Measurements from ENCODE around the gene LAMB2.

The LAMB2 gene

DNA sequence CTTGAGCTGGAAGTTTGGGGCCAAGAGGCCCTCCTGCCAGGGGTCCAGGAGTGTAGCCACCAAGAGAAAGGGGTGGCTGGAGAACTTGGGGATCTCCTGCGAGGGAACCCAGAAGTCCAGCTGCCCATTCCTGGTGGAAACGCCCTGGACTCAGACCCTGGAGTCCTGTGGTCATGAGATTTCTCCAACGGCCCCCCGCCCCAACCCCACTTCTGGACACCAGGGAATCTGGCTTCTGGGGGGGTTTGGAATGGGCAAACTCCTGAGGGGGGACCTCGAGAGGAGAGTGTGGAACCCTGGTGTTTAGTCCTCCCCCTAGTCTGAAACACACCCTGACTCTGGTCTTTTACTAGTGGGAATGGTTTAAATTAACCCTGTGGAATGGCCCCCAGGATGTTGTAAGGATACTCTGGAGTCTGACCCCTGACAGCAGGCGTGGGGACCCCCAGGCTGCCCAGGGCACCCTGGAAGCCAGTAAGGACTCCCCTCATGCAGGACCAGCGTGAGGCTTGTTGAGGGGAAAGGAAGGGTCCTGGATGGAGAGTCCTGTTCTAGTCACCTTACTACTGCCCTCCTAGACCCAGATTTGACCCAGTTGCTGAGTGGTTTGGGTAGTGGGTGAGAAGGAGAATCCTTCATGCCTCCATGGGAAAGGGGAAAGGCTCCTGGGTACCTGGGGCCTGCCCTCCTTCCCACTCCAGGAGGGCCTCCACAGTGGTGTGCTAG lies 39.1 kb upstream of the LAMB2 start:
- TF ChIP-seq CSDC2 (CRISPR knock-in tag; IDR thresholded peaks at IDR 0.05) (no peak), SNAI2 (CRISPR knock-in tag; IDR thresholded peaks at IDR 0.05) (no peak), ZNF70 (CRISPR knock-in tag; IDR thresholded peaks at IDR 0.05) (no peak), PPARA (CRISPR knock-in tag; IDR thresholded peaks at IDR 0.05; ENCODE audit: borderline replicate concordance) (no peak), ESRRG (CRISPR knock-in tag; IDR thresholded peaks at IDR 0.05) (no peak), TCF4 (CRISPR knock-in tag; IDR thresholded peaks at IDR 0.05; ENCODE audit: borderline replicate concordance) (no peak), ZC3H10 (CRISPR knock-in tag; IDR thresholded peaks at IDR 0.05) (no peak), TOX (CRISPR knock-in tag; IDR thresholded peaks at IDR 0.05; ENCODE audit: borderline replicate concordance) (no peak), ZNF8 (CRISPR knock-in tag; IDR thresholded peaks at IDR 0.05) (no peak), OSR1 (CRISPR knock-in tag; IDR thresholded peaks at IDR 0.05) (no peak)
- TF ChIP-seq, protein P1, sequence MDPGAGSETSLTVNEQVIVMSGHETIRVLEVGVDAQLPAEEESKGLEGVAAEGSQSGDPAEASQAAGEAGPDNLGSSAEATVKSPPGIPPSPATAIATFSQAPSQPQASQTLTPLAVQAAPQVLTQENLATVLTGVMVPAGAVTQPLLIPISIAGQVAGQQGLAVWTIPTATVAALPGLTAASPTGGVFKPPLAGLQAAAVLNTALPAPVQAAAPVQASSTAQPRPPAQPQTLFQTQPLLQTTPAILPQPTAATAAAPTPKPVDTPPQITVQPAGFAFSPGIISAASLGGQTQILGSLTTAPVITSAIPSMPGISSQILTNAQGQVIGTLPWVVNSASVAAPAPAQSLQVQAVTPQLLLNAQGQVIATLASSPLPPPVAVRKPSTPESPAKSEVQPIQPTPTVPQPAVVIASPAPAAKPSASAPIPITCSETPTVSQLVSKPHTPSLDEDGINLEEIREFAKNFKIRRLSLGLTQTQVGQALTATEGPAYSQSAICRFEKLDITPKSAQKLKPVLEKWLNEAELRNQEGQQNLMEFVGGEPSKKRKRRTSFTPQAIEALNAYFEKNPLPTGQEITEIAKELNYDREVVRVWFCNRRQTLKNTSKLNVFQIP (CRISPR knock-in tag; IDR thresholded peaks at IDR 0.05; ENCODE audit: borderline replicate concordance, low read depth): no peak
- TF ChIP-seq, protein P2, sequence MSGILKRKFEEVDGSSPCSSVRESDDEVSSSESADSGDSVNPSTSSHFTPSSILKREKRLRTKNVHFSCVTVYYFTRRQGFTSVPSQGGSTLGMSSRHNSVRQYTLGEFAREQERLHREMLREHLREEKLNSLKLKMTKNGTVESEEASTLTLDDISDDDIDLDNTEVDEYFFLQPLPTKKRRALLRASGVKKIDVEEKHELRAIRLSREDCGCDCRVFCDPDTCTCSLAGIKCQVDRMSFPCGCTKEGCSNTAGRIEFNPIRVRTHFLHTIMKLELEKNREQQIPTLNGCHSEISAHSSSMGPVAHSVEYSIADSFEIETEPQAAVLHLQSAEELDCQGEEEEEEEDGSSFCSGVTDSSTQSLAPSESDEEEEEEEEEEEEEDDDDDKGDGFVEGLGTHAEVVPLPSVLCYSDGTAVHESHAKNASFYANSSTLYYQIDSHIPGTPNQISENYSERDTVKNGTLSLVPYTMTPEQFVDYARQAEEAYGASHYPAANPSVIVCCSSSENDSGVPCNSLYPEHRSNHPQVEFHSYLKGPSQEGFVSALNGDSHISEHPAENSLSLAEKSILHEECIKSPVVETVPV (CRISPR knock-in tag; IDR thresholded peaks at IDR 0.05): no peak
- ATAC-seq: peak; percentile 2; the same call in 1 of the 3 replicates

DNA sequence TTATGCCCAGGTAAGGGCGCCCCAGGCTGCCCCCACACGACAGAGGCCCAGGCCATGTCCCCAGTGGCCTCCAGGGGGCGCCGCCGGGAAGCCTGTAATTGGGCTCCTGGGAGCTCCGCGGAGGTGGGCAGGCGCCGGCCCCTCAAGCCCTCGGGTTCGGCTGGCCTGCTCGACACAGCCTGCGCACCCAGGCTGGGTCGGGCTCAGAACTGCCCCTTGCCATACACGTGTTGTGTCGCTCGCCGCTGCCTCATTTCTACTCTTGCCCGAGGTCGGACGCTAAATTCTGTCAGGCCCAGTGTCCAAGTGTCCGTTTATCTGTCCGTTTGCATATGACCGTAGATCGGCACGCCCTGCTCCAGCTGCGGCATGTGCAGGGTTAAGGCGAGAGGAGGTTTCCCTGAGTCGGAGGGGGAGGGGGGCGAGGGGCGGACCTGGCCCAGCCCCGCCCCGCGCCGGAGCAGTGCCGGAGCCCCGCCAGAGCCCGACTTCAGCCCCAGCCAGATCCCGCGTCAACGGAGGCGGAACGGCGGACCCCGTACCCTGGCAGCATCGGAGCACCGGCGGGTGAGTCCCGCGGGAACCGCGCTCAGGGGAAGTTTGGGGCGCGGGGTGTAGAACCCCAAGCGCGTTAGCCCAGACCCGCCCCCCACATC lies 38.4 kb upstream of the LAMB2 start, which contains the start of gene KLHDC8B:
KLHDC8B (plus strand) TSS at position 480 of the 656 bp plus-strand sequence. CDS start 1,172 bp downstream, outside the sequence.
- peak; percentile 89 for ATAC-seq
- TF ChIP-seq, protein P3, sequence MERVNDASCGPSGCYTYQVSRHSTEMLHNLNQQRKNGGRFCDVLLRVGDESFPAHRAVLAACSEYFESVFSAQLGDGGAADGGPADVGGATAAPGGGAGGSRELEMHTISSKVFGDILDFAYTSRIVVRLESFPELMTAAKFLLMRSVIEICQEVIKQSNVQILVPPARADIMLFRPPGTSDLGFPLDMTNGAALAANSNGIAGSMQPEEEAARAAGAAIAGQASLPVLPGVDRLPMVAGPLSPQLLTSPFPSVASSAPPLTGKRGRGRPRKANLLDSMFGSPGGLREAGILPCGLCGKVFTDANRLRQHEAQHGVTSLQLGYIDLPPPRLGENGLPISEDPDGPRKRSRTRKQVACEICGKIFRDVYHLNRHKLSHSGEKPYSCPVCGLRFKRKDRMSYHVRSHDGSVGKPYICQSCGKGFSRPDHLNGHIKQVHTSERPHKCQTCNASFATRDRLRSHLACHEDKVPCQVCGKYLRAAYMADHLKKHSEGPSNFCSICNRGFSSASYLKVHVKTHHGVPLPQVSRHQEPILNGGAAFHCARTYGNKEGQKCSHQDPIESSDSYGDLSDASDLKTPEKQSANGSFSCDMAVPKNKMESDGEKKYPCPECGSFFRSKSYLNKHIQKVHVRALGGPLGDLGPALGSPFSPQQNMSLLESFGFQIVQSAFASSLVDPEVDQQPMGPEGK (CRISPR knock-in tag; IDR thresholded peaks at IDR 0.05; ENCODE audit: borderline replicate concordance): no peak
- TF ChIP-seq, protein P4, sequence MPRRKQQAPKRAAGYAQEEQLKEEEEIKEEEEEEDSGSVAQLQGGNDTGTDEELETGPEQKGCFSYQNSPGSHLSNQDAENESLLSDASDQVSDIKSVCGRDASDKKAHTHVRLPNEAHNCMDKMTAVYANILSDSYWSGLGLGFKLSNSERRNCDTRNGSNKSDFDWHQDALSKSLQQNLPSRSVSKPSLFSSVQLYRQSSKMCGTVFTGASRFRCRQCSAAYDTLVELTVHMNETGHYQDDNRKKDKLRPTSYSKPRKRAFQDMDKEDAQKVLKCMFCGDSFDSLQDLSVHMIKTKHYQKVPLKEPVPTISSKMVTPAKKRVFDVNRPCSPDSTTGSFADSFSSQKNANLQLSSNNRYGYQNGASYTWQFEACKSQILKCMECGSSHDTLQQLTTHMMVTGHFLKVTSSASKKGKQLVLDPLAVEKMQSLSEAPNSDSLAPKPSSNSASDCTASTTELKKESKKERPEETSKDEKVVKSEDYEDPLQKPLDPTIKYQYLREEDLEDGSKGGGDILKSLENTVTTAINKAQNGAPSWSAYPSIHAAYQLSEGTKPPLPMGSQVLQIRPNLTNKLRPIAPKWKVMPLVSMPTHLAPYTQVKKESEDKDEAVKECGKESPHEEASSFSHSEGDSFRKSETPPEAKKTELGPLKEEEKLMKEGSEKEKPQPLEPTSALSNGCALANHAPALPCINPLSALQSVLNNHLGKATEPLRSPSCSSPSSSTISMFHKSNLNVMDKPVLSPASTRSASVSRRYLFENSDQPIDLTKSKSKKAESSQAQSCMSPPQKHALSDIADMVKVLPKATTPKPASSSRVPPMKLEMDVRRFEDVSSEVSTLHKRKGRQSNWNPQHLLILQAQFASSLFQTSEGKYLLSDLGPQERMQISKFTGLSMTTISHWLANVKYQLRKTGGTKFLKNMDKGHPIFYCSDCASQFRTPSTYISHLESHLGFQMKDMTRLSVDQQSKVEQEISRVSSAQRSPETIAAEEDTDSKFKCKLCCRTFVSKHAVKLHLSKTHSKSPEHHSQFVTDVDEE (CRISPR knock-in tag; IDR thresholded peaks at IDR 0.05): peak; percentile 31; the same call in 1 of the 2 replicates
- no peak for TF ChIP-seq BACH2 (CRISPR knock-in tag; IDR thresholded peaks at IDR 0.05; ENCODE audit: borderline replicate concordance)

DNA sequence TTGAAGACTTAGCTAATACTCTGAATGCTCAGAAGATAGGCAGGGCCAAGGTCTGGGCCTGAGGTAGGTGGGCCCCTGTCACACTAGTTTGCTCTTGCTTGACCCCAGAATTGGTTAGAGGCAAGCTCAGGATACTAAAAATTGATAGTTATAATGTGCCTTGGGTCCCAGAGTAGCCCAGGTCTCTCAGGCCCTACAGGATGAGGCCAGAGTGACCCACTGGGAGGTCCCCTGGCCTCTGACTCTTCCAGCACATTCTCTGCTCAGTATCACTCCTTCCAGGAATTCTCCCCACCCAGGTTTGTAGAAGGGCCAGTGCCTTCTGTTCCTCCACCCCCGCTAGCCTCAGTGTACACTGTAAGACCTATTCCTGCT lies 37.9 kb upstream of the LAMB2 start:
- ATAC-seq: peak; percentile 6; the same call in 2 of the 3 replicates
- TF ChIP-seq ESRRG (CRISPR knock-in tag; IDR thresholded peaks at IDR 0.05) (no peak), ZC3H10 (CRISPR knock-in tag; IDR thresholded peaks at IDR 0.05) (no peak)
- TF ChIP-seq, protein P3 (CRISPR knock-in tag; IDR thresholded peaks at IDR 0.05; ENCODE audit: borderline replicate concordance): no peak
